Raji (cell line): ENCODE results near the gene ZNF385B.

ENCODE experiments used
- POLR2A ChIP-seq: IDR thresholded peaks from 2 replicates; pipeline ENCODE4 v1.6.1; 2011; ENCODE audit warnings: low read depth, low read length, control low read depth; ENCODE audit not compliant: insufficient read depth

ZNF385B gene

DNA sequence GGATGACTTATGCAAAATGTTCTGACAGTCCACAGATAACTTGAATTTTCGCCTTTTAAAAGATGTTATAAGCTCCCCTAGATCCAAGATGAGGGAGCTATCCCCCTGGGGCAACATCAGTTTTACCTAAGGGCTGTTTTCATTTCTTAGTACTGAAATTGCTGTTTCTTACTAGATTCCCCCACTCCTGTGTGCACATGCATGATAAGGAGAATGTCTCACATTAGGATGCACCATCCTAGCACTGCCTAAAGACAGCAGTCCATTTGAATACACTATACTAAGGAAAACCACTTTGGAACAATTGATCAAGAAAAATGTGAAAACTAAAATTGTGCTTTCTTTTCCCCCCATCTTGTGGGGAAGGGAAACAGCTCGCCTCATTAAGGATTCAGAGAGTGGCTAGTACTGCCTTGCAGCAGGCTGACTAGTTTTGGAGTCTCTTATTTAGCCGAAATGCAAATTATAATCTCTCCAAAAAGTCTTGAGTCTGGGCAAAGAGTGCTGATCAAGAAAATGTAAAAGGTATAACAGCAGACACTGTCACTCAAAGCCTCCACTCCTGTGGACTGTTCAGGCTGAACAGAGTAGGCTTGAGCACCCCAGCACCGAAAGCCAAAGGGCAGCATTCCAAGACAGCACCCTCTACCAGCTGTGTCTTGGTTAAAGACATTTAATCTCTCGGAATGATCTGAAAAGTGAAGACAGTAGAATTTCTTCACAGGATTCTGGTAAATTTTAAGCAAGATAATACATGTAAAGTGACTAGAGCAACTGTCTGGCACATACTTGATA is 65.0 kb downstream of the ZNF385B start:
- no peak for TF ChIP-seq POLR2A

DNA sequence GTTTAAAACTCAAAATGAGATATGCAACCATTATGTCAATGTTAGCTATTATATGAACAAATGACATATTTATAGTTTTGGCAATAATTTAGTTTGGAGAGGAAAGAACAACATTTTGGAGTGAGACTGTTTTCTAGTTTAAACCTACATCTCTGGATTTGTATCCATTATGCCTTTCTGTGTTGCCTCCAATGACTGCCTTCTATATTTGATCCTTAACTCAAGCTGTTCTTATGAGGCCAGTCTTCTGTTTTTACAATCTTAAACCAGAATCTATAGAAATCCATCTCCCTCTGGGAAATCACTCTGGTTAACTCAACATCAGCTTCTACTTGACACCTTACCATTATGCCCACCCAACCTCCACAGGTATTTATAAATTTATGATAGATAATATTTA is 67.5 kb downstream of the ZNF385B start:
- no peak for TF ChIP-seq POLR2A

GRCh38 chr2:179793238-179793637 is 68.2 kb downstream of the ZNF385B start:
- no peak for TF ChIP-seq POLR2A

GRCh38 chr2:179790235-179791217 is 70.9 kb downstream of the ZNF385B start:
- TF ChIP-seq POLR2A, result no peak

DNA sequence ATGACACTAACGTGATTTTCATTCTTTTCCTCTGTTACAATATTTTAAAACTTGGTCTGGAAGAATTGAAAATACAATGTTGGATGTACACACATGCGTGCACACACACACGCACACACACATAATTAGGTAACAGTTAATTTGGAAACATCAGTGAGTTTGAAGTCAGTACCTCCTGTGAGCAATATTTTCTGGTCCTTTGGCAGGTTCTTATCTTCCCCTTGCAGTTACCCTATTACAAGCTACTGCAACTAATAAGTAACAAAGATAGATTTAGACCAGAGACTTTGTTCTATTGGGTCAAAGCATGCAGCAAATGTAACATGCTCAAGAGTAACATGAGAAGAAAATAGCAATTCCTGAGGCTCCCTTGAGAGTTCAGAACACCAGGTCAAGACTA is 73.3 kb downstream of the ZNF385B start:
- no peak for TF ChIP-seq POLR2A

GRCh38 chr2:179787601-179788000 is 73.8 kb downstream of the ZNF385B start:
- no peak for TF ChIP-seq POLR2A

GRCh38 chr2:179785902-179786301 is 75.5 kb downstream of the ZNF385B start:
- no peak for TF ChIP-seq POLR2A

GRCh38 chr2:179773986-179774385 is 87.4 kb downstream of the ZNF385B start:
- no peak for TF ChIP-seq POLR2A

DNA sequence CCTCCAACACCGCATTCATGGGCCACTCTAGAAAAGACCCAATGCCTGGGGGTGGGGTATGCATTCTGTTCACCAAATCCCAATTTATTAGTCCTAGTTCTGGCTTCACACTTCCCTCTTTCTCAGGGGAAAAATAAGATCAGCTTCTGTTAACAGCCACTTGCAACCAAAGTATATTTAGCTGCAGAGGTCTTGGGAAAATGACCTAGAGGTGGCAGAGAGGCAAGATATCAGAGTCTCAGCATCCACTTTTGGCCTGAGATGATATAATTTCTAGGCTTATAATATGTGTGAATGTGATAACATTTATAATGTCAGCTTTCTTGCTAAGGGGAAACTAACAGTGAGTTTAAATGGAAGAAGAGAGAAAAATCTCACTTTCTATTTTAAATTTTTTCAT is 89.1 kb downstream of the ZNF385B start:
- TF ChIP-seq POLR2A, result no peak

GRCh38 chr2:179771791-179772190 is 89.6 kb downstream of the ZNF385B start:
- TF ChIP-seq POLR2A, result no peak

- no peak for TF ChIP-seq POLR2A
These were observed 91.4 kb downstream of the ZNF385B start for GRCh38 chr2:179770029-179770428.

GRCh38 chr2:179769323-179769722 is 92.1 kb downstream of the ZNF385B start:
- TF ChIP-seq POLR2A, result no peak

DNA sequence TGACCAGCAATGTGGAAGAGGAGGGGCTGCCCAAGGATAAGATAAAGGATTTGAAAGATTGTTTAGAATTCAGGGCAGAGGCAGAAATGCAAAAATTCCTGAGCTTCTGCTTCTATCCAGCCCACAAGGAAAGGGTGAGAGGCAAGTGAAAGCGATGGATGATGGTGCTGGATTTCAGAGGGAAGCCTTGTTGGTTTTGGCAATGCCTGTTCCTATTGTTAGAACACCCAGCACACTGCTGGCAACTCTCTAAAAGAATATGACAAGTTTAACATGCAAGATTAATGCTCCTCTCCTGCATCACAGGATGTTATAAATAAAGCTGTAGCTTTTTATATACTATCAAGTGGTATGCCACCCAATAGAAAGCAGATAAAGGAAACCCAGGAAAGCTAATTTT is 92.6 kb downstream of the ZNF385B start:
- no peak for TF ChIP-seq POLR2A

GRCh38 chr2:179765666-179766065 is 95.7 kb downstream of the ZNF385B start:
- TF ChIP-seq POLR2A, result no peak

- TF ChIP-seq POLR2A, result no peak
These were observed 96.7 kb downstream of the ZNF385B start for GRCh38 chr2:179764710-179765109.

GRCh38 chr2:179758636-179759035 is 102.8 kb downstream of the ZNF385B start:
- no peak for TF ChIP-seq POLR2A
